ENCODE measurements around the gene ARHGAP22.

DNA sequence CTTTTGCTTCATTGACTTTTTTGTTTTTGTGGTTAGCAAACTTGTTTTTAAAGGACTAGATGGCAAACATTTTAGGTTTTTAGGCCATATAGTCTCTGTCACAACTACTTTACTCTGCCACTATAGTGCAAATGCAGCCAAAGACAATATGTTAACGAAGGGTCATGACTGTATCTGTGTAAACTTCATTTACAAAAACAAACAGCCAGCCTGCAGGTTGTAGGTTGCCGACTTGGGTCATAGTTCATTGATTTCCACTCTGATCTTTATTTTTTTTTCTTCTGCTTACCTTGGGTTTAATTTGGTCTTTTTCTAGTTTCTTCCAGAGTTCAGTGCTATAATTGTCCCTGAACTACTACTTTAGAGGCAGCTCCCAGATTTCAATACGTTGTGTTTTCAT lies 120.0 kb downstream of the ARHGAP22 start:
- TF ChIP-seq, protein P1, sequence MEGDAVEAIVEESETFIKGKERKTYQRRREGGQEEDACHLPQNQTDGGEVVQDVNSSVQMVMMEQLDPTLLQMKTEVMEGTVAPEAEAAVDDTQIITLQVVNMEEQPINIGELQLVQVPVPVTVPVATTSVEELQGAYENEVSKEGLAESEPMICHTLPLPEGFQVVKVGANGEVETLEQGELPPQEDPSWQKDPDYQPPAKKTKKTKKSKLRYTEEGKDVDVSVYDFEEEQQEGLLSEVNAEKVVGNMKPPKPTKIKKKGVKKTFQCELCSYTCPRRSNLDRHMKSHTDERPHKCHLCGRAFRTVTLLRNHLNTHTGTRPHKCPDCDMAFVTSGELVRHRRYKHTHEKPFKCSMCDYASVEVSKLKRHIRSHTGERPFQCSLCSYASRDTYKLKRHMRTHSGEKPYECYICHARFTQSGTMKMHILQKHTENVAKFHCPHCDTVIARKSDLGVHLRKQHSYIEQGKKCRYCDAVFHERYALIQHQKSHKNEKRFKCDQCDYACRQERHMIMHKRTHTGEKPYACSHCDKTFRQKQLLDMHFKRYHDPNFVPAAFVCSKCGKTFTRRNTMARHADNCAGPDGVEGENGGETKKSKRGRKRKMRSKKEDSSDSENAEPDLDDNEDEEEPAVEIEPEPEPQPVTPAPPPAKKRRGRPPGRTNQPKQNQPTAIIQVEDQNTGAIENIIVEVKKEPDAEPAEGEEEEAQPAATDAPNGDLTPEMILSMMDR (IDR thresholded peaks at IDR 0.05) = no peak
- TF ChIP-seq POLR2A (IDR thresholded peaks at IDR 0.05) = no peak

Measured in tibial nerve (tissue), 3 donors.